Amygdala (tissue), 56 donors: ENCODE data around the gene NLRP3.

Experiments
- DNase-seq, 56 donors: peaks; one replicate each; lab custom pipeline; 2025; lab: John Stamatoyannopoulos, UW

NLRP3 gene

DNA sequence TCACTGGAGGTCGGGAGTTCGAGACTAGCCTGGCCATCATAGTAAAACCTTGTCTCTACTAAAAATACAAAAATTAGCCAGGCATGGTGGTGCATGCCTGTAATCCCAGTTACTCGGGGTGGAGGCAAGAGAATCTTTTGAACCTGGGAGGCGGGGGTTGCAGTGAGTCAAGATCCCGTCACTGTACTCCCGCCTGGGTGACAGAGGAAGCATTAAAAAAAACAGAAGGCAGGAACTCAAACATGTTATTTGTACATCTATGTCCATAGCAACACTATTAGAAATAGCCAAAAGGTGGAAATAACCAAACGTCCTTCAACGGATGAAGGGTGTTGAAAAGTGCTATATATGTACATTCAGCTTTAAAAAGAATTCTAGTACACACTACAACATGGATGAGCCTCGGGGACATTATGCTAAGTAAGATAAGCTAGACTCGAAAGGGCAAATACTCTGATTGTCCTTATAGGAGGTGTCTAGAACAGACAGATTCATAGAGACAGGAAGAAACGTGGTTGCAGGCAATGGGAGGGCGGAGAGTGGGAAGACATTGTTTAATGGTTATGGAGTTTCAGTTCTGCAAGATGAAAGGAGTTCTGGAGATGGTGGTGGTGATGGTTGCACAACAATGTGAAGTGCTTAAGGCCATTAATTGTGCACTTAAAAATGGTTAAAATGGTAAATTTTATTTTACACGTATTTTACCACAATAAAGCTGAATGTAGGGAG is 19.2 kb downstream of the NLRP3 start:
- no peak for DNase-seq

DNA sequence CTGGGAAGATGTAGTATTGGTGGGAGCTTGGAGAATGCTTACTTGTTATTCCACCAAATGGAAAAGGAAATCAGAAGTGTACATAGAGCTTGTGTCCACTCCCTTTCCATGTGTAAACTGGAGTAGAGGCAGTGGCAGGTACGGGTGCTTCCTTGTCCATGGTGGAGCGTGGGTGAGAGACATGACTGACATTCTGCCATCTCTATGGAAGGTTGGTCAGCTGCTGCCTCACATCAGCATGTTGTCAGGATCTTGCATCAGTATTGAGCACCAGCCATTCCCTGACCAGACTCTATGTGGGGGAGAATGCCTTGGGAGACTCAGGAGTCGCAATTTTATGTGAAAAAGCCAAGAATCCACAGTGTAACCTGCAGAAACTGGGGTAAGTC is 19.8 kb downstream of the NLRP3 start:
- DNase-seq = no peak

DNA sequence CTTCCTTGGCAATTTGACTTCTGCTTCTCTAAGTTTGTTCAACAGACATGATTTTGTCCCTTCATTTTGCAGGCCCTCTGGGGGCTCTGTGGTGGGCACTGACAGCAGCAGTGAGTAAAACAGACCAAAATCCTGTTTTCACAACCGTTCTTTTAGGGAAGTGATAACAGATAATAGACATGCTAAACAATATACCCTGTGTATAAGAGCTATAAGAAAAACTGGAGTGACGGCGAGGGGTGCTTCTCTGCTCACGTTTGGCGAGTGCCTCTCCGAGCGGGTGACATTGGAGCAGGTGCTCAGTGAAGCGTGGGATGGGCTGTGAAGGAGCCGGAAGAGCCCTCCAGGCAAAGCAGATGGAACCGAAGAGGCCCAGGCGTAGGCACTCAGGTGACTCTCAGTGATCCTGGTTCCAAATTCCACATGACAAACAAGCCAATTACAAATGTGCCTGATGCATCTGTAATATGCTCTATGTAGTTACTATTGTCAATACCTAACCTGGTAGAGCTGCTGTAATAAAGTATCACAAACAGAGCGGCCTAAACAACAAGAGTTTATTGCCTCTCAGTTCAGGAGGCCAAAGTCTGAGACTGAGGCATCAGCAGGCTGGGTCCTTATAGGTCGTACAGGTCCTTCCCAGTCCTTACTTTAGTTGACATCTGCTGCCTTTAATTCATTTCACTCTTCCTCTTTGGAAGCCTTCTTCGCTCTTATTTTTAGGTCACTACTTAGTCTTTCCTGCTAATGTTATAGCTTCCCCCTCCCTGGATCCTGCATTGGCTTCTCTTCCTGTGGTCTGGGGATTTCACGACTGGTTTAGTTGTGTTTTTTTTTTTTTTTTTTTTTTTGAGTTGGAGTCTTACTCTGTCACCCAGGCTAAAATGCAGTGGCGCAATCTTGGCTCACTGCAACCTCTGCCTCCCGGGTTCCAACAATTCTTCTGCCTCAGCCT is 21.9 kb downstream of the NLRP3 start:
- no peak for DNase-seq

DNA sequence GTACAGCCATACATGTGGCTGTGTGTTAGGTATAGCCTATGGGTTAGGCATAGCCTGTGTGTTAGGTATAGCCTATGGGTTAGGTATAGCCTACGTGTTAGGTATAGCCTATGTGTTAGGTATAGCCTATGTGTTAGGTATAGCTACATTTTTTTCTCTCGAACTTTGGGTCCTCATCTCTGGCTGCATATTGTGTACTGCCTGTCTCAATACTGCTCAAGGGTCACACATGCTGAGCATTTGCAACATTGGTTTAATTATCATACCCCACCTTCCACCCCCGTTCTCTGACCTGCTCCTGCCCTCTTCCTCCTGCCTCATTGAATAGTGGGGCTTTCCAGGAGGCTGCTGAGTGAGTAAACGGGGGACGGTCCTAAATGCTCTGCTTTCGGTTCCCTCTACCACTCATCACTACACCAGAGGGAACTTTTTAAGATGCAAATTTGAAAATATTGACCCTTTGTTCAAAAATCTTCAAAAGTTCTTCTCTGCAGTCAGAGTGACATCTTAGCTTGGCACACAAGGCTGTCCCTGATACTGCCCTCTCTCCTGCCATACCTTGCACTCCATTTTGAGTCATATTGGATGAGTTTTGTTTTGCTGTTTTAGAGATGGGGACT is 24.1 kb downstream of the NLRP3 start:
- no peak for DNase-seq

DNA sequence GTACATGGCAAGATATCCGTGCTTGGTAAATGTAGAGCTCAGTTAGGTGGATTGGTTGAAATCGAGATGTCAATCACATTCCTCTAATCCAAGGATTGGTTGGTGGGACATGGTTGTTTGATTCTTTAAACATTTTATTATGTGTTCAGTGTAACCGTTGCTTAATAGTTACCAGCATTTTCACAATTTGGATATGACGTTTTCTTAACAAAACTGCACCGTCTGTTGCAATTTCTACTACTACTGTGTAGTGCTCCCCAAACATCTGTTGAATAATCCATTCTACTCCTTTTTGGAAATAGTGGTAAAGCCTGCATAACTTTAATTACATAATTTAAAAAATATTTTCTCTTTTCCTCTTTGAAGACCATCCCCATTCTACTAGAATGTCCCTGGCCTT is 25.6 kb downstream of the NLRP3 start:
- DNase-seq = no peak

DNA sequence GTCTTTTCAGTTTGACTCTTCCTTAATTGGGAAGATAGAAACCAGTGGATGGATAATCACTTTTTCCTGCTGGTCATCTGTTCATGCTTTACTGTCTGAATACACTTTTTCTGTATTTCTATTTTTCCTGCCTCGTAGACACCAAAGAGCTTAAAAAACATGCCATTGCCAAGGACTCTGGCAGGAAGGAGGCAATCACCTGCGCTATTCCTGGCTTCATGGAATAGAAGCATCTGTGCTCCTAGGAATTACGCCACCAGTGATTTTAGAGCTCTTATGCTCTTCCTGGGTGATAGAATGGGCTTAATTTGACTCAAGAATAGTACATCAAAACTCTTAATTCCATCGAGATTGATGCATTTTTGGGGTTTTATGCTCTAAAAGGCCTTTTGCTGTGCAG is 26.2 kb downstream of the NLRP3 start:
- no peak for DNase-seq

DNA sequence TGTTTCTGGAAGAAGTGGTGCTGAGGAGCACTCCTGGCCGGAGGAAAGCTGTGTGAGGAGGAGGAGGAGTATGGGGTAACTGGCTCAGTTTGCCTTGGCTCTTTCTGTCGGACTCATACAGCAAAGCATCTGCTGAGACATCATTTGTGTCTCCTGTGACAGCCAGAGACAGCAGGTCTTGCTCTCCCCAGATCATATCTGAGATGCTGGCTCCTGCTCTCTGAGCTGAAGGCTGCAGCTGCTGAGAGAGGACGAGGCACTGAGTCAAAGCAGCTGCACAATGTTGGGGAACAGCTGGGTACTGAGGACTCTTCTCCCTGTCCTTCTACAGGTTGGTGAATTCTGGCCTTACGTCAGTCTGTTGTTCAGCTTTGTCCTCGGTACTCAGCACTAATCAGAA is 27.7 kb downstream of the NLRP3 start:
- DNase-seq = no peak

DNA sequence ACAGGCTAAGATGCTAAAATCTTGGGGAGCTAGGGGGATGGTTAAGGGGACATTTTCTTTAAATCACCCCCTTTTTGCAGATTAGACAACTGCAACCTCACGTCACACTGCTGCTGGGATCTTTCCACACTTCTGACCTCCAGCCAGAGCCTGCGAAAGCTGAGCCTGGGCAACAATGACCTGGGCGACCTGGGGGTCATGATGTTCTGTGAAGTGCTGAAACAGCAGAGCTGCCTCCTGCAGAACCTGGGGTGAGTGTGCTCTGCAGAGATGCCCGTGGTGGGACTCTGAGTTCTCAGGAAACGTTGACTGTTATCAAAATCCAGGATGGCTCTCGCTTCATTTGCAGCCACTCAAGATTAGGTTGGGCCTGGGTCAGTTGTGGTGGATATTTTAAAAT is 28.6 kb downstream of the NLRP3 start:
- no peak for DNase-seq

DNA sequence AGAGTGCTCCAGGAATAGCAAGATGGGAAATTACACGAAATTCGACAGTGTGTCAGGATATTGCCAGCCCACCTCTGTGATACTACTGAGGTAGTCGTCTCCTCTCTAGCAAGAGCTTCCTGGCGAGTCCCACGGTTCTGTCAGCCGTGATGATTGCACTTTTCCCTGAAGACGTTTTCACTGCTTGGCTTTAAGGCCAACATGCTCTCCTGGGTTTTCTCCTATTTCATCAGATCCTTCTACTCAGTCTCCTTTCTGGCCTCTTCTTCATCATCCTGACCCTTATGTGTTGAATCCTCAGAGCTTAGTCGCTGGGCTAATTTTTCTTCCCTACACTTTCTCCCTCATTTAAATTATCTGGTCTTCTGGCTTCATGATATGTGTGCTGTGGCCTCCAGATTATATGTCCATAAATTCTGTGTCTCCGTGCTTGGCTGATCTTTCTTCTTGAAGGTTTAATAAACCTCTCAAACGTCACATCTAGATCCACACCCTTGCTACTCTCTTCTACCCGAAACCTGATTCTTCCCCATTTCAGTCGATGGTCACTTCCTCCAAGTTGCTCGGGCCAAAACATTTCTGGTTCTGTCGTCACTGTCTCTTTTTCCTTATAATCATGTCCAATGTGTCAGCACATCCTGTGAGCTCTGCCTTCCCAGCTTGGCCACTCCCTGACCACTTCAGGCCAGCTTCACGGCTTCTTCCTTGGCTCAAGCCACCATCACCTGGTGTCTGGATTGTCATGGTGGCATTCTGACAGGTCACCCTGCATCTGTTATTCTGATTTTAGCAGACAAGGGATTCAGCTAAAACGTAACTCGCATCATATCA is 29.8 kb downstream of the NLRP3 start:
- DNase-seq = peak in 7 of 56 donors; percentile 3 to 23 (median 10)

DNA sequence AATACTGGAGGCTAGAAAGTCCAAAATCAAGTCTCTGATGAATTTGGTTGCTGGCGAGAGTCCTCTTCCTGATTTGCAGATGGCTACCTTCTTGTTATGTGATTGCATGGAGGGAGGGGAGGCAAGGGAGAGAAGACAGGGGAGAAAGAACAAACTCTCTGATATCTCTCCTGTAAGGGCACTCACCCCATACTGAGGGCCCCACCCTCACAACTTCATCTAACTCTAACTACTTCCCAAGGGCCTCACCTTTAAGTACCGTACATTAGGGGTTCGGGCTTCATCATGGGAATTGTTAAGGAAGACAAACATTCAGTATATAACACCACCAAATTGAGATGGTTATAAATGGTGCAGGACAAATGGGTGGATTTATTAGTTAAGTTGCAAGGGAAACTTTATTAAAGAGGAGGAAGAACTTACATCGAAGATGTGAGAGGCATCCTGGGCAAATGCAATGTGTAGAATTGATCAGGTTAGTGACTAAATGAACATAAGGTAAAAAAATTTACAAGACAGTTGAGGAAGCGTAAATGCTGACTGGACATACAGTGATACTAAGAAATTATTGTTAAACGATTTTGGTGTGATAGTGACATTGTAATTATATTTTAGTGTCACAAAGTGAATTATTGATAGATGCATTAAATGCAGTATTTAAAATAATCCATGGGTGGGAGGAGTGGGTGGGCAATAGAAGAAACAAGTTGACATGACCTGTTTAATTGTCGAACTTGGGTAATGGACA is 31.4 kb downstream of the NLRP3 start:
- DNase-seq = no peak

DNA sequence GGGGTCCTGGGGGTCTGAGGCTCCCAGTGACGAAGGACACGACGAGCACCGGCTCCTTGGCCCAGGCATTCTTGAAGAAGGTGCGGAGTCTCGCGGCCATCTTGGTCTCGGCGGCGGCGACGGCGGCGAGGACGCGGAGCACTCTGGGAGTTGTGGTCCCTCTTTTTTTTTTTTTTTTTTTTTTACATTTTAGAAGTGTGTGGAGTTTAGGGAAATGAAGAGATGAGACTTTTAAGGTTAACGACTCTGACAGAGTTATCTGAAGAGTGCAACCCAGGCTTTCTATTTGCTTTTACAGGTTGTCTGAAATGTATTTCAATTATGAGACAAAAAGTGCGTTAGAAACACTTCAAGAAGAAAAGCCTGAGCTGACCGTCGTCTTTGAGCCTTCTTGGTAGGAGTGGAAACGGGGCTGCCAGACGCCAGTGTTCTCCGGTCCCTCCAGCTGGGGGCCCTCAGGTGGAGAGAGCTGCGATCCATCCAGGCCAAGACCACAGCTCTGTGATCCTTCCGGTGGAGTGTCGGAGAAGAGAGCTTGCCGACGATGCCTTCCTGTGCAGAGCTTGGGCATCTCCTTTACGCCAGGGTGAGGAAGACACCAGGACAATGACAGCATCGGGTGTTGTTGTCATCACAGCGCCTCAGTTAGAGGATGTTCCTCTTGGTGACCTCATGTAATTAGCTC is 32.3 kb downstream of the NLRP3 start:
- DNase-seq = peak in 38 of 56 donors; percentile 5 to 67 (median 32)

DNA sequence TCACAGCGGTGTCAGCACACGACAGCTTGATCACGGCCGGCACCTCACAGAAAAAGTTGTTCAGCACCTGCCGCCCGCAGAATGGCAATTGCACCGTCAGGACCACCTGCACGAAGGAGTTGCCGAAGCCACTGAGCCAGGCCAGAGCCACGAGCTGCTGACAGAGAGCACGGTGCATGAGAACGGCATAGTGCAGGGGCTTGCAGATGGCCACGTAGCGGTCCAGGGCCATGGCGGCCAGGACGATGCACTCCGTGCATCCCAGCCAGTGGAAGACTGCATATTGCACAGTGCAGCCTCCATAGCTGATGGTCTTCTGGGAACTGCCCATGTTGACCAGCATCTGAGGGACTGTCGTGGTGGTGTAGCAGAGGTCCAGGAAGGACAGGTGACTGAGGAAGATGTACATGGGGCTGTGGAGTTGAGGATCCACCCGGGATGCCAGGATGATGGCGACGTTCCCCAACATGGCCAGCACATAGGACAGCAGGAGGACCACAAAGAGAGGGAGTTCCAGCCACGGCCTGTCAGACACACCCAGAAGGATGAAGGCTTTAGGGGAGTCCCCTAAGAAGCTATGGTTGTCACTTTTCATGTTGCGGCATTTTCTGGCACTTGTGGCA is 35.5 kb downstream of the NLRP3 start:
- no peak for DNase-seq

DNA sequence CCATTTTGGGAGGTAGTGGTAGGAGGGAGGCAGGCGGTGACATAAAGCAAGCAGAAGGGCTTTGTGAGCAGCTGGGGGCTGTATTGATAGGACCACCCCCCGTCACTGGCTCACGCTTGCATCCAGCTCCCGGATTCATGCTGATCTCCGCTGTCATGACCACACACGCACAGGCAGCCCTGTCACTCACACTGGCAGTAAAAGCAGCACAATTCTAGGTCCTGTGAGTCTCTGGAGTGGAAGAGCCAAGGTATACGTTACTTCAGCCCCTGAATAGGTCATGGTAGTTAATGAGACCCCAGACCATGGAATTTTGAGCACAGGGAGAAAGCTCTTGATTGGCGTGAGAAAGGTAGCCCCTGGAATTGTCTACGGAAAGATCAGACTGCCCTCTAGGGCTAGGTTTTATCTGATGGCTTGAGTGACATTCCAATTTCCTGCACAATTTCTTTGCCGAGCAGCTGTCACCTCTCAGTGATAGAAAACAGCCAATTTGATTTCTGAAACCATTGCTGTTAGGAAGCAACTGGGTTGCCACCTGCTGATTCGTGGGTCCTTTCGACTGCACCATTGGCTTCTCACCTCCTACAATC is 36.6 kb downstream of the NLRP3 start:
- no peak for DNase-seq

DNA sequence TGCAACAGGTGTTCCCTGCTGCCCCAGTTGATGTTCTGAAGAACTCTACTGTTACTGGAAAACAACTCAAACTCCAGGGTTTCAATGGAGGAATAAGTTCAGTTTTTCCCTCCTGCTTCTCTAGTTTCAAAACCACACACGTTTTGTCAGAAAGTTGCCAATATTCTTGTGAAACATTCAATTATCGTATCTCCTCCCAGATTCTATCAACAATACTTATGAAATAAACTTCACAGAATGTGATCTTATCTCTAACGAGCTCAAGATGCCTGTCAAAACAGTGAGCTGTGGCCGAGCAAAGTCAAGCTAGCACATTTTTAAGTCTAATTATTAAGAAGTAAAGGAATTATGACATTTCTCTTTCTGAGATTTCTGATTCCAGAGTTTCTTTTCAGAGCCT is 37.3 kb downstream of the NLRP3 start:
- DNase-seq = no peak

DNA sequence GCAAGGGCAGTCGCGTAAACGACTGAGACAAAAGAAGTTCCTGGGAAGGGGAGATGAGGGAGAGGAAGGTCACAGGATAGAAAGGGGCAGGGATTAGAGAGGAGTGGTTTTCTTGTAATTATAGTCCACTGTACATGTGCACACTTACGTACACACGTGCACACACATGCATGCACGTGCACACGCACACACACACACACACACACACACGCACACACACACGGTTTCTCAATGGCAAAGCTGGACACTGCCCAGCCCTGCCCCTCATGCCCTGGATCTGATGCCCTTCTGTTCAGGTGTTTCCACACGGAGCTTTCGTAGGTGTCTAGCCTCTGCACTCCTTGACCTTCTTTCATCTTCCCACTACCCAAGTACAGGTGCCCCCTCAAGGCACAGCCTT is 38.0 kb downstream of the NLRP3 start:
- DNase-seq = no peak

DNA sequence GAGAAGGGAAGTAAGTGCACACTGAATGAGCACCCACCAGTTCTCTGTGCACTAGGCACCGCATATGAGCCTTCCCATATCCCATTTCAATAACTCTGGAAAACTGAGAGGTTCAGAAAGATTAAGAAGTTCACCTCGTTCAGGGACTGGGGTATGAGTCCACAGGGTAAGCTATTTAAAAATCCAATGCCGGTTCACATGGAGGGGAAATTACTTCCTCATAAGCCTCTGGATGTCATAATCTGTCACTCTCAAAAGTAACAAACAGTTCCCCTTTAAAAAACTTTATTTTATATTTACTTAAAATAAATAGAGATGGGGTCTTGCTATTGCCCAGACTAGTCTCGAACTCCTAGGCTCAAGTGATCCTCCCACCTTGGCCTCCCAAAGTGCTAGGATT is 40.0 kb downstream of the NLRP3 start:
- no peak for DNase-seq

DNA sequence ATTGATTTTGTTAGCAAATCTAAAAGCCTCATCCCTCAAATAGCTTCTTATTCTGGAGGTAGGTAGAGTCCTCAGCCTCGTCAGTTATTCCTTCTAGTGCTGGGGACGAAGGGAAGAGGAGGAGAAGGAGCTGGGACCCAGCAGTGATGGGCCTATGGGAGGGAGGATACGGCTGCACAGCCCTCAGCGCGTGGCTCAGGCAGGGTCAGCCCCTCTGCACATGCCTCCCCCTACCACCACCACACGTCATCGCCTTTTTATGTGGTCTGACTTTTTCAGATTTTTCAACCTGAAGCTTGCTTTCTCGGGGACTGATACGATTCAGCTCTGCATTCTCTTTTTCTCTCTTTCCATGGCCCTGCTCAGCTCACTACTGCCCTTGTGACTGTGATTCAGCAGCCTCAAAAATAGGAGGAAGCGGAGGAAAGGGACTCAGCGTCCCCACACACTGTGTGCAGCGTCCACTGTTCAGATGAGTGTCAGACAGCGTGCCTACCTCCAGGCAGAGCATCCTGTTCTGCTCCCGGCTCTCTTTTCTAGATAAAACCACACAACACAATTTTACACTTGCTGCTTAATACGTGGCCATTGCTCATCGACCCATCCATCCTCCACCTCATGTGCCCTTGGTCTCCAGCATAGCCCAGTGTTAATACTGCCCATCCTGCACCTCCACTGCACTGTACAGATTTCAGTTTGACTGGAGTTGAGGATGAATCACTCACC is 41.1 kb downstream of the NLRP3 start:
- peak in 19 of 56 donors; percentile 7 to 71 (median 29) for DNase-seq

DNA sequence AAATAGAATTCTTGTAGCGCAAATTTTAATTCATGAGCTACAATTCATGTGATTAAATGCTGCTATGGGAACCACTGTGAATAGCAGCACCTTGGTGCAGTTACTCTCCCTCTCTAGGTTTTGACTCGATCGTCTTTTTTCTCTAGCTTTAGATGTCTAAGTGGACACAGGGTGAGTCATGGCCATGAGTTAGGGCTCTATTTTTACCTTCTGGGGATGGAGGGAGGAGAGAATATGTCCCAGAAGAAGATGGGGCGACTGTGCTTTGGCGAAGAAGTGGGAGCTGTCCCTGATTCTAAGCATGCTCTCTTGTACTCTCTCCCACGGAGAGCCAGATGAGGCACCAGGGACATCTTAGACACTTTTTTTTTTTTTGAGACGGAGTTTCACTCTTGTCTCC is 43.5 kb downstream of the NLRP3 start:
- DNase-seq = no peak
